ENCODE data around the gene WDR19.

WDR19 gene

DNA sequence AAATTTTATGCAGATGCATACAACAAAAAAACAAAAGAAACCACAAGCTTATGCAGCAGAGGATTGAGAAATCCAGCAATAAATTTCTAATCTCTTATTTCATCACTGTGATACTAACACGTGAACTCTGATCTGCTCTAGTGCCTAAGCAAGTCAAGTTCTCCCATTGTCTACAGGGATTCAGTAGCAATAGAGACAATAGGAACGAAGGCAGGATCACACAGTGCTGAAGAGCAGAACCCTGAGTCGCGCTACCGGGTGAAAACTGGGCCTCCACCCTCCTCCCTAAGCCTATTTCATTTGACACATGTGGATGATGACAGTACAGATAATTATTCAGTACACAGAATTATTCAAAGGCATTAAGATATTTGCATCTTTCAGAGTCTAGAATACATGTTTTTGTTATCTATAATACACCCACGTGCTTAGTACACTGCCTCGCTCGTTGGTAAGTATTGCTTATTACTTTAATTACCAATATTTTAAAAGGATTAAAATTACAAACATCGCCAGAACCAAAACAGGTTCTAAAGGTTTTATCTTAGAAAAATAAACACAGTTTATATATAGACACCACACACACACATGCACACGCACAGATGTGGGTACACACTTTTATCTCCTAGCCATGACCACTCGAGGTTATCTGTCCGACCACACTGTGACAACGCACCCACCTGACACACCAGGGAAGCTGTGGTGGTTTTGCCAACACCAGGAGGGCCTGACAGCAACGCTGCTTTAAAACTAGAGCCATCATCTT lies 123.8 kb downstream of the WDR19 start:
- no peak for DNase-seq

DNA sequence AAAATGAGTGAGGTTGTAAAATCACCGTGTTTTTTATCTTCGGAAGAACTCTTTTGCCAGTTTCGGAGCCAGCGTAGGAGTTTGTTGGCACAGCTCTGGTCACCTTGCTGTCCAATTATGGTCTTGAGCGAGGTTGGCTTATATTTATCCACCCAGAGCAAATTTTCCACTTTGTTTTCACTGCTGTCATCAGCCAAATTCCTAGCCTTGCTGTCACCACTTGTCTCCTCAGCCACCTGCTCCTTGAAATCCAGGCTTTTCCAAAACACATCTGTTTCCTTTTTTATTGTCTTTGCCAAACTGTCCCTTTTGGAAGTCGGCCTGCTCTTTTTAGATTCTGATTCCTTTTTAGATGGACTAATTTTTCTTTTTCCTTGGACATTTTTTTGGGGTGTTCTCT lies 126.3 kb downstream of the WDR19 start:
- no peak for DNase-seq

DNA sequence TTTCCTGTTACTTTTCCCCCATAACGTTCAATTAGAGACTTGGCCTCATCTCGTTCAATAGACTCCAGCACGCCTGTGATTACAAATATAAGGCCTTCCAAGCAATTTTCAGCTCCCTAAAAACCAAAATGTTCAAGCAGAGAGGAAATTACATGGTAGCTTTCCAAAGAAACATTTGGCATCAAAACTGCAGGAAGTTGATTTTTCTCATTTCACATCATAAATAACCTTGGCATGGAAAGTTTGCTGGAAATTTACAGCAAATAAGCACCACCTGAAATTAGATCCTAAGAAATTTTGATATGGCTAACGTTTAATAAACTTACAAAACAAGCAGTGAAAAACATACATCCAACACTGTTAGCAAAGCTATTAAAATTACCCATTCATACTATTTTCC lies 130.5 kb downstream of the WDR19 start:
- no peak for DNase-seq

DNA sequence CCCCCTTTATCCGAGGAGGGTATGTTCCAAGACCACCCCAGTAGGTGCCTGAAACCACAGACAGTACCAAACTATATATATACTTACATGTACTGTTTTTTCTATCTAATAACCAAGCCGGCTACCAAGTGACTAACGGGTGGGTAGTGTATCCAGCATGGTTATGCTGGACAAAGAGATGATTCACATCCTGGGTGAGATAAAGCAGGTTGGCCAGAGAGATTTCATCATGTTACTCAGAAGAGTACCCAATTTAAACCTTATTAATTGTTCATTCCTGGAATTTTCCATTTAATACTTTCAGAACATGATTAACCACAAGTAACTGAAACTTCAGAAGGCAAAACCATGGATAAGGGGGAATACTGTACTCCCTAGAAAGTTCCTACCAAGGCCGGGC lies 137.3 kb downstream of the WDR19 start:
- DNase-seq: no peak

DNA sequence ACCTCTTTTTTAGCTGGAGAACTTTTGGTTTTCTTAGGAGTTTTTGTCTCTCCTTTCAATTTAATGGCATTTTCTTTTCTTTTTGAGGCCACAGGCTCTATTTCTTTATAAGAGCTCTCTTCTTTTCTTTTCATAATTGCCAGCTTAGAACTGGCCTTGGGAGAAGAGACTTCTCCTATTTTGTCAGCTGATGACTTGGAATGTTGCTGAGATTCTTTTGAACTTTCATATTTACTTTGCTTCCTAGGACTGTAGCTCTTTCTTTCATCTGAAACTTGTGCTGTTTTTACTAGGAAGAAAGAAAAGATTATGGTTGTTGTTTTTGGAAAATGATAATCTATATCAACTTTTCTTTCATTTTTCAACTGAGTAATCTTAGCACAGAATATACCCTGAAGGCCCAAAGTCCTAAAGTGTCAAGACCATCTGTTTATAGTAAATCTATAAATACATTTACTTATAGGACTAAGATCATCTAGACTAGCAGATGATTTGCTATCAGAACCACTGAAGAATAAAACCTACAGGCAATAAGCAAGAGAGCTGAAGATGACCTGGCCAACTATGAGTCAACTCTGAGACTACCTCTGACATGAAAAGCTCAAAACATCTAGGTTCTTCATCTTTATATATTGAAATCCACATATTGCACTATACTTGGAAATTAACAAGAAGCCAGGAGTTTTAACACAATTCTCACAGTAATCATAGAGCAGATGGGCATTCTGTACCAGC lies 138.2 kb downstream of the WDR19 start:
- no peak for DNase-seq

DNA sequence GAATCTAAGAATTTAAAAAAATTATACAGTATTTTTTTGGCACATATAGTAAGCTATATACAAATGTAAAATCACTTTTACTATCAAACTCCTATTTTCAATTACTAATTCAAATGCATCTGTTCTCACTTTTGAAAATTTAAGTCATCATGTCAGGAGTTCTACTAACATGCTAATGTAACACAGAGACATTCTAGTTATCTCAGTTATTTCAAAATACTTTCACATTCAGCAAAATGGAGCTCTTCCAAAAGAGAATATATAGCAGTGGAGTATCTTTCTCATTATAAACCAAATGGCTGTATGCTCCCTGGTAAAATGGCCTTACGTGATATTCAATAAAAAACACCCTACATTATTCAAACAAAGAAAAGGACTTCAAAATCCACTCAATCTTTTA lies 141.5 kb downstream of the WDR19 start:
- DNase-seq: no peak

DNA sequence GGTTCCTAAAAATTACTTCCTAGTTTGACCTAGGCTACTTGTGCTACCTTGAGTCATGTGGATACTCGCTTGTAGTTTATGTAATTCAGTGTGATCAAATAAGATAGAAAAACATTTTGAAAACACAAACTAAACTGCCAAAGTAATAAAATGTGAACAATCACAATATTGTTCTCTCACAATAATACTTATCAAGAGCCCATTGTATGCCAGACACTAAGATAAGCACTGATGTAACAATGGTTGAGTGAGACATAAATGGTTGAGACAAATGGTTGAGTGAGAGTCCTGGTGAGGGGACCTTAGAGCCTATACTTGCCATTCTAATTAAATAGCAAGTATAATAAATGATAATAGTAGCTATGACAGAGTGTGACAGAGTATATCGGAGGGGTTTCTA lies 142.1 kb downstream of the WDR19 start:
- no peak for DNase-seq

DNA sequence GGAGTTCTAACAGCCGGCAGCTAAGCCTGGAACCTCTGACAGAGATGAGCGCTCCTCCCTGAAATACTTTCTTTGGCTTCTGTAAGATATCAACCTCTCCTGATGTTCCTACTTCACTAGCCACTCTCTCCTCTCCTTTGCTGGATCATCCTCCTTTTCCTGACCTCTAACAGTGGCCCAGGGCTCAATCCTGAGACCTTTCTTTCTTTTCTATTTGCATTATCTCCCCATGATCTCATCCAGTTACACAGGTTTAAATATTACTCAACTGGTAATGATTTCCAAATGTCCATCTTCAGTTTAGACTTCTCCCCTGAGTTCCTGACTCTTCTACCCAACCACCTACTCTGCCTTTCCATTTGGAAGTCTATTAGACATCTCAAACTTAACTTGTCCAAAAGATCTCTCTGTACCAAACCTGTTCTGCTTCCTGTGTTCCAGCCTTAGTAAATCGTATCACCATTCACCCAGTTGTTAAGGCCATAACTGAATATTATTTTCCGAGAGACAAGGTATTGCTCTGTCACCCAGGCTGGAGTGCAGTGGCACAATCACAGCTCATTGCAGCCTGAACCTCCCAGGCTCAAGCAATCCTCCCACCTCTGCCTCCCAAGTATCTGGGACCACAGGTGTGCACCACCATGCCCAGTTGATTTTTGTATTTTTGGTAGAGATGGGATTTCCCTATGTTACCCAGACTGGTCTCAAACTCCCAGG lies 142.7 kb downstream of the WDR19 start:
- DNase-seq: no peak

DNA sequence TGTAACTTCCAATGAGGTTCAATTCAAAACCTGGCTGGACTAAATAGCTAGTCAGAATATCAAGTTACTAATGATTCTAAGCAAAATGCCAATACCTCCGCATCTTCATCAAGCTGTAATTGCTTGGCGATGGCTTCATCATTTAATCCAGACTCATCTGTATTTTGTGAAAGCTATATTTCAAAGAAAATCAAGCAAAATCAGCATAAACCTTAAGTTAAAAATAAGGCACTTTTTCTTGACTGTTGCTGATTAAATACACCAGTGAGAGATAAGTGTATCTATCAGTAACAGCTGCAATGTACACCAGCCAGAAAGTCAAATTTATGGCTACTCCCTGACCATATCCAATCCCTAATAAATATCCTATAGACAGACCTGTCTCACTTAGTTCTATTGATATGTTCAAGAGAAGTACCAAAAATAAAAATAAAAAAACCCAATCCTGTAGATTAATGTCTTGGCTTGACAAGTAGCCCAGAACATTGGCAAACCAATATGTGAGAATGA lies 144.2 kb downstream of the WDR19 start:
- DNase-seq: no peak

DNA sequence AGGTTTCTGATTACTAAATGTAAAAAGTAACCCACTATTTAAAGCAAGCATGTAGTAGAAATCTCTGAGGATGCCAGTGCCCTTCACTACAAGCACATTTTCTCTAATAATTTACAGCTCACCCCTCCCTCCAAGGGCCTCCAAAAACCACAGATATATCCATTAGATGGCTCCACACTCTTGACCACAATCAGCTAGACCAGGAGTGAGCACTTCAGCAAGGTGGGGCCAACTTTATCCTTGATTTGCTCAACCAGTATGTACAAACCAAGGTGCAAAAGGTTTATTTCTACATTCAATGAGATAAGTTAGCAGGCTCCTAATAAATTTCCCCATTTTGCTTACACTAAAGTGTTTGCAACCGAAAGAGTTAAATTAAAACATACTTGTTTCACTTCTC lies 148.0 kb downstream of the WDR19 start:
- no peak for DNase-seq

DNA sequence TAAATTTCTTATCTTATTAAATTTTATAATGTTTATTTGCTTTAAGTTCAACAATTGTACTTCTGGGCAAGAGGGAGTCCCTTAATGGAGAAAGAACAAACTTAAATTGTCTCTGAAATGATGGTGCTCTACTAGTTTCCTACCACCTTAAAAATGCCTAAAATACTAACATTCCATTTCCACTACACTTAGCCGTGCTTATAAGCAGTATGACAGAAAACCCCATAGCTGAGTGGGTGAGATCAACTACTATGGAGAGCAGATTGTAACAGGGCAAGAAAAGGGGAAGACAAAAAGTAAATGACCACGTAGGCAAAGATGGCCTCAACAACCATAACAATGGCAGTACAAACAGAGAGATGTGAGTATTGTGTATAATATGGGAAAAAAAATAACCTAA lies 148.9 kb downstream of the WDR19 start:
- no peak for DNase-seq

All from NCI-H510A (cell line).